Prostate gland (tissue), 2 donors: Measurements from ENCODE around the gene VWA3A. TPM values are rescaled to one million over a fixed set of nuclear protein-coding genes. Genes with fewer than 3 reads are reported as not detected.

Experiments
- DNase-seq: peaks from one replicate; pipeline ENCODE4 v3.0.0-alpha.2; 2019; ENCODE audit warnings: low spot score
- H3K27ac ChIP-seq, 2 donors: fragments of 200-600 bp; sonication (generic); 2 replicates each; pipeline ENCODE4 v1.5.1; 2017 to 2019
- H3K27me3 ChIP-seq: fragments of 200-600 bp; sonication (generic); replicated peaks from 2 replicates; pipeline ENCODE4 v1.5.1; 2019; ENCODE audit not compliant: insufficient read depth
- H3K36me3 ChIP-seq, 2 donors: fragments of 200-600 bp; sonication (generic); 1 replicate in 1 of 2; 2 replicates in 1 of 2; pipeline versions ENCODE4 v1.5.1 to v1.8.1; 2017 to 2019
- H3K4me1 ChIP-seq: fragments of 200-600 bp; sonication (generic); replicated peaks from 2 replicates; pipeline ENCODE4 v1.5.1; 2019
- H3K4me3 ChIP-seq, 2 donors: fragments of 200-600 bp; sonication (generic); 2 replicates each; pipeline ENCODE4 v1.5.1; 2017 to 2019
- H3K9me3 ChIP-seq: fragments of 200-600 bp; sonication (generic); 2 replicates; pipeline ENCODE4 v1.5.1; 2017
- CTCF ChIP-seq, 4 experiments: fragments of 200-600 bp in 2 of 4; fragments of 450-650 bp in 2 of 4; sonication (generic) in 2 of 4; IDR thresholded peaks; 1 replicate in 3 of 4; 2 replicates in 1 of 4; pipeline ENCODE4 v1.5.1; 2016 to 2019; ENCODE audit warnings: antibody characterized with exemption in 4 of 4, mild to moderate bottlenecking in 2 of 4, moderate library complexity in 2 of 4
- POLR2A ChIP-seq: fragments of 450-650 bp; IDR thresholded peaks from one replicate; pipeline ENCODE4 v1.6.1; 2016; ENCODE audit warnings: antibody characterized with exemption, mild to moderate bottlenecking
- POLR2AphosphoS5 ChIP-seq: sonication (generic); formaldehyde crosslinking; IDR thresholded peaks from one replicate; pipeline ENCODE4 v1.6.1; 2017; ENCODE audit warnings: antibody characterized with exemption
- WGBS: methylation state at CpG from one replicate; pipeline ENCODE4 v1.1.5; 2018; 5-methylcytosine and 5-hydroxymethylcytosine counted together
- intact Hi-C: fragments of 100-400 bp; cut with DNase I; formaldehyde crosslinking; loops from one replicate; pipeline ENCODE4 v1.14.2; 2022
- total RNA-seq, 2 donors: library from RNA; depleted of rRNA; stranded (reverse); fragments of >200 nt; gene quantifications; one replicate each; pipeline ENCODE4 v1.1.0, GENCODE V29; 2016

VWA3A gene
- total RNA-seq, 2 donors from 2014 or later = 0.41 to 2.5 TPM

GRCh38 chr16:22117609-22118008 lies 25.3 kb downstream of the VWA3A start:
- DNase-seq = no peak
- no peaks in the 10 kb centered on the region for H3K36me3 ChIP-seq
- intact Hi-C loops = no loop called here
- no peaks in the 10 kb centered on the region for H3K27me3 ChIP-seq
- 63% methylated on average over 2 of the region's 2 CpGs for WGBS
- TF ChIP-seq POLR2A (no peak), POLR2AphosphoS5 (no peak), CTCF (IDR thresholded peaks at IDR 0.05) (no peak)
- H3K4me1 ChIP-seq = no peaks in the 10 kb centered on the region
- no peaks in the 10 kb centered on the region for H3K9me3 ChIP-seq
- H3K27ac ChIP-seq = no peak overlapping the region
- no peak overlapping the region for H3K4me3 ChIP-seq

- Histone ChIP-seq H3K4me1 (no peaks in the 10 kb centered on the region), H3K36me3 (no peaks in the 10 kb centered on the region), H3K9me3 (no peaks in the 10 kb centered on the region), H3K4me3 (no peak overlapping the region), H3K27me3 (no peaks in the 10 kb centered on the region), H3K27ac (no peak overlapping the region)
- intact Hi-C loops = no loop called here
- TF ChIP-seq POLR2A (no peak), POLR2AphosphoS5 (no peak), CTCF (IDR thresholded peaks at IDR 0.05) (no peak)
- no peak for DNase-seq
- 84% methylated on average over 3 of the region's 3 CpGs for WGBS
Observed at GRCh38 chr16:22120440-22120839, 28.1 kb downstream of the VWA3A start.

GRCh38 chr16:22122239-22122638 lies 29.9 kb downstream of the VWA3A start:
- intact Hi-C loops = no loop called here
- H3K27ac ChIP-seq = no peak overlapping the region
- H3K4me3 ChIP-seq = no peak overlapping the region
- H3K27me3 ChIP-seq = no peaks in the 10 kb centered on the region
- TF ChIP-seq POLR2A (no peak), POLR2AphosphoS5 (no peak), CTCF (IDR thresholded peaks at IDR 0.05) (no peak)
- no peak for DNase-seq
- H3K36me3 ChIP-seq = no peaks in the 10 kb centered on the region
- H3K9me3 ChIP-seq = no peaks in the 10 kb centered on the region
- no peaks in the 10 kb centered on the region for H3K4me1 ChIP-seq

- Histone ChIP-seq H3K9me3 (no peaks in the 10 kb centered on the region), H3K27me3 (no peaks in the 10 kb centered on the region), H3K4me1 (no peaks in the 10 kb centered on the region), H3K4me3 (no peak overlapping the region), H3K27ac (no peak overlapping the region), H3K36me3 (no peaks in the 10 kb centered on the region)
- WGBS = 54% methylated on average over 3 of the region's 3 CpGs
- no peak for TF ChIP-seq POLR2AphosphoS5
- TF ChIP-seq CTCF (IDR thresholded peaks at IDR 0.05) = no peak
- TF ChIP-seq POLR2A = no peak
- DNase-seq = no peak
- intact Hi-C loops = no loop called here
Observed at GRCh38 chr16:22123146-22123545, 30.8 kb downstream of the VWA3A start.

- Histone ChIP-seq H3K36me3 (no peaks in the 10 kb centered on the region), H3K4me1 (no peaks in the 10 kb centered on the region), H3K4me3 (no peak overlapping the region), H3K9me3 (no peaks in the 10 kb centered on the region), H3K27ac (no peak overlapping the region), H3K27me3 (no peaks in the 10 kb centered on the region)
- TF ChIP-seq POLR2AphosphoS5 (no peak), CTCF (IDR thresholded peaks at IDR 0.05) (no peak), POLR2A (no peak)
- intact Hi-C loops = no loop called here
- DNase-seq = no peak
- 98% methylated on average over 7 of the region's 7 CpGs for WGBS
Observed at GRCh38 chr16:22123759-22124490, 31.6 kb downstream of the VWA3A start.
